ENCODE measurements around the gene CASP3. TPM values are rescaled to one million over a fixed set of nuclear protein-coding genes. Genes with fewer than 3 reads are reported as not detected.
A peak's percentile ranks its signal among the peaks of the same experiment; 100 is the strongest.

The CASP3 gene
- total RNA-seq, 1 experiment from 2014 or later = 11.4 TPM

DNA sequence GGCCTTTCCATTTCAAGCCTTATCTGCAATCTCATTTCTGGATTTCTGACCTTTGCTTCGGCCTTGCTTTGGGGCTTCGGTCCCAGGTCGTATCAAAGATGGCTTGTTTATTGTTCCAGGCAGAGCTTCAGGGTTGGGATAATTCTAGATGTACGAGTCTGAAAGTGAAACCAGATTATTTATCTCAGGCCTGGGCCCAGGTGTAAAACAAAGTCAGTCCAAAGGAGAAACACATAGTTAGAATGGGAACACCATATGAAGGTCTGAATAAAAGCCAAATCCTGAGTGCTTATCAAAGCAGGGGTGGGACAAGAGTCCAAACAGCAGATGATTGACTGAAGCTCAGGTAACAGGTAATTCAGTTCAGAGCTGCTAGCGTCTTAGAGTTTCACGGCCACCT, 17.4 kb upstream of the CASP3 start:
- H2AFZ ChIP-seq (ENCODE audit: low read depth, low read length, poor library complexity, severe bottlenecking) = no peak overlapping the region
- ATAC-seq (no peak), DNase-seq (ENCODE audit: low read depth, low spot score) (no peak)
- no peaks in the 10 kb centered on the region for H3K36me3 ChIP-seq (ENCODE audit: control insufficient read depth in 1 of 2, insufficient read depth in 2 of 2, low read length in 2 of 2)
- intact Hi-C loops (cut with micrococcal nuclease) = no loop called here
- RAD21 ChIA-PET (ENCODE audit: low non-redundant PET in 1 of 2, low total read pairs in 2 of 2, uncharacterized antibody in 2 of 2, unreplicated experiment in 2 of 2) = no interaction called here
- H3K4me1 ChIP-seq (ENCODE audit: control insufficient read depth in 1 of 2, insufficient read depth in 2 of 2, low read length in 2 of 2) = no peaks in the 10 kb centered on the region
- no peak overlapping the region for H3K4me3 ChIP-seq (replicated peaks in 1 of 2; ENCODE audit: low read depth in 1 of 2, low read length in 2 of 2)
- TF ChIP-seq, protein P1, sequence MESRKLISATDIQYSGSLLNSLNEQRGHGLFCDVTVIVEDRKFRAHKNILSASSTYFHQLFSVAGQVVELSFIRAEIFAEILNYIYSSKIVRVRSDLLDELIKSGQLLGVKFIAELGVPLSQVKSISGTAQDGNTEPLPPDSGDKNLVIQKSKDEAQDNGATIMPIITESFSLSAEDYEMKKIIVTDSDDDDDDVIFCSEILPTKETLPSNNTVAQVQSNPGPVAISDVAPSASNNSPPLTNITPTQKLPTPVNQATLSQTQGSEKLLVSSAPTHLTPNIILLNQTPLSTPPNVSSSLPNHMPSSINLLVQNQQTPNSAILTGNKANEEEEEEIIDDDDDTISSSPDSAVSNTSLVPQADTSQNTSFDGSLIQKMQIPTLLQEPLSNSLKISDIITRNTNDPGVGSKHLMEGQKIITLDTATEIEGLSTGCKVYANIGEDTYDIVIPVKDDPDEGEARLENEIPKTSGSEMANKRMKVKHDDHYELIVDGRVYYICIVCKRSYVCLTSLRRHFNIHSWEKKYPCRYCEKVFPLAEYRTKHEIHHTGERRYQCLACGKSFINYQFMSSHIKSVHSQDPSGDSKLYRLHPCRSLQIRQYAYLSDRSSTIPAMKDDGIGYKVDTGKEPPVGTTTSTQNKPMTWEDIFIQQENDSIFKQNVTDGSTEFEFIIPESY (IDR thresholded peaks at IDR 0.05; ENCODE audit: extremely low read depth, insufficient replicate concordance, low read length) = no peak
- no peaks in the 10 kb centered on the region for H3K27me3 ChIP-seq (ENCODE audit: insufficient read depth, low read length)
- H3K9me2 ChIP-seq (ENCODE audit: insufficient read depth) = no peaks in the 10 kb centered on the region
- POLR2A ChIA-PET = no interaction called here
- no peaks in the 10 kb centered on the region for H3K79me2 ChIP-seq (ENCODE audit: insufficient read depth, low read length)
- H4K20me1 ChIP-seq (ENCODE audit: insufficient read depth) = no peaks in the 10 kb centered on the region
- no peak overlapping the region for H3K4me2 ChIP-seq (ENCODE audit: low read length)
- CTCF ChIA-PET = no interaction called here
- BruUV-seq (replicated peaks) = no TSS peak
- no peaks in the 10 kb centered on the region for H3K9me3 ChIP-seq (ENCODE audit: control insufficient read depth in 1 of 2, insufficient read depth in 1 of 2, low read depth in 1 of 2, low read length in 2 of 2)
- H3K9ac ChIP-seq (ENCODE audit: low read length) = no peak overlapping the region
- no peak overlapping the region for H3K27ac ChIP-seq (ENCODE audit: low read depth, low read length)

DNA sequence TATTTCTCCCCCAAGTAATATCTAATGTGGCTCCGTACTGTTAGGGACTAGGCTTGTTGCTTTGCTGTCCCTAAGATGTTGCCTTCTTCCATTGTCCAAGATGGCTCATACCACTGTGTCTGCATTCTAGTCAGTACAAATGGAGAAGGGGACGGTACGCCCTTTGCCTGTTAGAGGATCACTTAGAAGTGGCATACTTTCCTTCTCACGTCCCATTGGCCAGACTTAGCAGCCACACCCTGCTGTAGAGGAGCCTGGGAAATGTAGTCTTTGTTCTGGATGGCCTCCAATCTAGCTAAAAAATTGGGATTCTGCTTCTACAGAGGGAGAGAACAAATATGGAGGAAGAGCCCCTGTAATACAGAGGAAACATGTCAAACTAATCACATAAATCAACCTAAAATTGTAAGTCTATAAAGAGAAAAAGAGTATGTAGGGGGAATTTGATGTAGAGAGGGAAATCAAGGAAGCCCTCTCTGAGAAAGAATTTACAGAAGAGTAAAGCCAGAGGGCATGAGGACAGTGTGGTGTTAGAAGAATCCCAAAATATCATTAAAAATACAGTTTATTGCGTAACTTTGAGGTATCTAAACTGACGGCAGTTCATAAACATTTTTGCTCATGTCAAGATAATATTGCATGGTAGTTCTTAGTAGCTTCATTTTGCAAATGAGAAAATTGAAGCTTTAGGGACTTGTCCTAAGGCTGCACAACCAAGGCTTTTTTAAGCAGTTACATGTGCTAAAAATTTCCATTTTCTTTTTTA, 15.4 kb upstream of the CASP3 start:
- H3K36me3 ChIP-seq (ENCODE audit: control insufficient read depth in 1 of 2, insufficient read depth in 2 of 2, low read length in 2 of 2) = no peaks in the 10 kb centered on the region
- ATAC-seq (peak; percentile 83), DNase-seq (ENCODE audit: low read depth, low spot score) (no peak)
- CTCF ChIA-PET = no interaction called here
- no peak overlapping the region for H2AFZ ChIP-seq (ENCODE audit: low read depth, low read length, poor library complexity, severe bottlenecking)
- H3K27ac ChIP-seq (ENCODE audit: low read depth, low read length) = no peak overlapping the region
- H4K20me1 ChIP-seq (ENCODE audit: insufficient read depth) = no peaks in the 10 kb centered on the region
- H3K79me2 ChIP-seq (ENCODE audit: insufficient read depth, low read length) = no peaks in the 10 kb centered on the region
- no peaks in the 10 kb centered on the region for H3K4me1 ChIP-seq (ENCODE audit: control insufficient read depth in 1 of 2, insufficient read depth in 2 of 2, low read length in 2 of 2)
- TF ChIP-seq CTCF (IDR thresholded peaks at IDR 0.05 in 2 of 3, conservative IDR thresholded peaks at IDR 0.05 in 1 of 3; ENCODE audit: borderline replicate concordance in 1 of 3, insufficient read depth in 1 of 3, low read depth in 2 of 3, low read length in 2 of 3) (no peak), ZNF274 (IDR thresholded peaks at IDR 0.05; ENCODE audit: low read depth, low read length) (no peak), POLR2A (IDR thresholded peaks at IDR 0.05; ENCODE audit: borderline replicate concordance, extremely low read depth, insufficient read depth, insufficient read length) (no peak)
- no peaks in the 10 kb centered on the region for H3K9me2 ChIP-seq (ENCODE audit: insufficient read depth)
- H3K4me3 ChIP-seq (replicated peaks in 1 of 2; ENCODE audit: low read depth in 1 of 2, low read length in 2 of 2) = no peak overlapping the region
- POLR2A ChIA-PET = interaction anchor here (1.8 kb wide), 1 partner anchor 15 kb away, joined by 6 read pairs; the partner anchor contains the start of genes CASP3 and PRIMPOL
- intact Hi-C loops (cut with micrococcal nuclease) = no loop called here
- no peaks in the 10 kb centered on the region for H3K9me3 ChIP-seq (ENCODE audit: control insufficient read depth in 1 of 2, insufficient read depth in 1 of 2, low read depth in 1 of 2, low read length in 2 of 2)
- no TSS peak for BruUV-seq (replicated peaks)
- RAD21 ChIA-PET (ENCODE audit: low non-redundant PET in 1 of 2, low total read pairs in 2 of 2, uncharacterized antibody in 2 of 2, unreplicated experiment in 2 of 2) = no interaction called here
- H3K4me2 ChIP-seq (ENCODE audit: low read length) = no peak overlapping the region
- H3K9ac ChIP-seq (ENCODE audit: low read length) = no peak overlapping the region
- H3K27me3 ChIP-seq (ENCODE audit: insufficient read depth, low read length) = no peaks in the 10 kb centered on the region

All from HCT116 (cell line).